WI38 (cell line): Measurements from ENCODE around the gene PCNA.

Experiments used
- H3K4me3 ChIP-seq: 2 replicates; pipeline ENCODE4 v1.5.1; 2011; ENCODE audit warnings: low read depth, mild to moderate bottlenecking, control low read depth, low read length
- TF ChIP-seq, protein P1 (sequence below): IDR thresholded peaks from 2 replicates; pipeline ENCODE4 v1.5.1; 2012; ENCODE audit warnings: low read depth, mild to moderate bottlenecking, control low read depth, low read length

PCNA gene

DNA sequence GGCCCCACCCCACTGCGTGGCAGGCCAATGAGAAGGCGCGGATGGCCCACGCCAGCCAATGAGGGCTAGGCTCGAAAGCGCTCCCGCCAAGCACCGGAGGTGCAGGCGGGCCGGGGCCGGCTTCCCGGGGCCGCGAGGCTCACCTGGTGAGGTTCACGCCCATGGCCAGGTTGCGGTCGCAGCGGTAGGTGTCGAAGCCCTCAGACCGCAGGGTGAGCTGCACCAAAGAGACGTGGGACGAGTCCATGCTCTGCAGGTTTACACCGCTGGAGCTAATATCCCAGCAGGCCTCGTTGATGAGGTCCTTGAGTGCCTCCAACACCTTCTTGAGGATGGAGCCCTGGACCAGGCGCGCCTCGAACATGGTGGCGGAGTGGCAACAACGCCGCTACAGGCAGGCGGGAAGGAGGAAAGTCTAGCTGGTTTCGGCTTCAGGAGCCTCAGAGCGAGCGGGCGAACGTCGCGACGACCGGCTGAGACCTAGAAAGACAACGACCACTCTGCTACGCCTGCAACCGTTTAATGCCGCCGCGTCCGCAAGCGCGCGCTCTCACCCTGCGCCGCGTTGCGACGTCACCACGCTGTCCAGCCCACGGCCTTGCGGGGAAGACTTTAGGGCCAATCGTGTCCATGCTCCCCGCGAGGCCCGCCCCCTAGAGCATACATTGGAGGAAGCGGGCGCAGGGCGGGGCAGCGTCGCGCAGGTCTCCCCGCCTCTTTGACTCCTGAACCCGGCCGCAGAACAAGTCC, at the start of gene PCNA:
Gene PCNA (minus strand): TSS at position 524 of the 750 bp plus-strand sequence. CDS start 160 bp downstream, at position 364.
- H3K4me3 ChIP-seq: peak within 1 kb of the TSS; percentile 71
- TF ChIP-seq, protein P1, sequence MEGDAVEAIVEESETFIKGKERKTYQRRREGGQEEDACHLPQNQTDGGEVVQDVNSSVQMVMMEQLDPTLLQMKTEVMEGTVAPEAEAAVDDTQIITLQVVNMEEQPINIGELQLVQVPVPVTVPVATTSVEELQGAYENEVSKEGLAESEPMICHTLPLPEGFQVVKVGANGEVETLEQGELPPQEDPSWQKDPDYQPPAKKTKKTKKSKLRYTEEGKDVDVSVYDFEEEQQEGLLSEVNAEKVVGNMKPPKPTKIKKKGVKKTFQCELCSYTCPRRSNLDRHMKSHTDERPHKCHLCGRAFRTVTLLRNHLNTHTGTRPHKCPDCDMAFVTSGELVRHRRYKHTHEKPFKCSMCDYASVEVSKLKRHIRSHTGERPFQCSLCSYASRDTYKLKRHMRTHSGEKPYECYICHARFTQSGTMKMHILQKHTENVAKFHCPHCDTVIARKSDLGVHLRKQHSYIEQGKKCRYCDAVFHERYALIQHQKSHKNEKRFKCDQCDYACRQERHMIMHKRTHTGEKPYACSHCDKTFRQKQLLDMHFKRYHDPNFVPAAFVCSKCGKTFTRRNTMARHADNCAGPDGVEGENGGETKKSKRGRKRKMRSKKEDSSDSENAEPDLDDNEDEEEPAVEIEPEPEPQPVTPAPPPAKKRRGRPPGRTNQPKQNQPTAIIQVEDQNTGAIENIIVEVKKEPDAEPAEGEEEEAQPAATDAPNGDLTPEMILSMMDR: no peak

DNA sequence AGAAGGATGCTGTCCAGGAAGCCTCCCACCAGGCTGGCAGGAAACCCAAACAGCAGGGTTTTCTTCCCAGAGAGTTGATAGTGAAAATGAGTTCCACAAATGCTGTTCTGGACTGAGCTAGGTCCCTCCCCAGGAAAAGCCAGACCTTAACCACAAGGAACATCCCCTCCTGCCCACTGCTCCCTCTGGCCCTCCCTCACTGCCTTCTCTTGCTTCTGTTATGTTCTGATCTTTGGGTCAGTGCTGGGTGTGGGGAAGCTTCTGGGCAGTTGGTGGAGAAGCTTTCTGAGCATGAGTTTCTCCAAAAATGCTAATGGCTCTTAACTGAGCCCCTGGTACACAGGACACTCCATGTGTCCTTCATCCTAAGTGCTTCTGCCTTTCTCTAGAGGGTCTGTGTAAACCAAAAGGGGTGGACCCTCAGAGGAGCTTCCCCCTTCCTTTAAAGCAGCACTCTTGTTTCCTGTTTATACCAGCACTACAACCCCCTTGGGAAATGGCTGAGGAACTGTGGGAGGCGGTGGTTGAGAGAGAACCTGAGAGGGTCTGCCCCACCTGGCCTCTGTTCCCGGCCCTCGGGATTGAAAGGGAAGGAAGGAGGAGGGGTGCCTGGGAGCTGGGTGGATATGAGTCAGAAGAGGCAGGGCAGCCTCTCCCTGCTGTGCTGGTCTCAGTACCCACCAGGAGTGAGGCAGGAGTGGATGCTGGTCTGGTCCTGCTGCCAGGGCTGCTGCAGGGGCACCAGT, 49.1 kb upstream of the PCNA start:
- TF ChIP-seq, protein P1: no peak
- no peak overlapping the region for H3K4me3 ChIP-seq

DNA sequence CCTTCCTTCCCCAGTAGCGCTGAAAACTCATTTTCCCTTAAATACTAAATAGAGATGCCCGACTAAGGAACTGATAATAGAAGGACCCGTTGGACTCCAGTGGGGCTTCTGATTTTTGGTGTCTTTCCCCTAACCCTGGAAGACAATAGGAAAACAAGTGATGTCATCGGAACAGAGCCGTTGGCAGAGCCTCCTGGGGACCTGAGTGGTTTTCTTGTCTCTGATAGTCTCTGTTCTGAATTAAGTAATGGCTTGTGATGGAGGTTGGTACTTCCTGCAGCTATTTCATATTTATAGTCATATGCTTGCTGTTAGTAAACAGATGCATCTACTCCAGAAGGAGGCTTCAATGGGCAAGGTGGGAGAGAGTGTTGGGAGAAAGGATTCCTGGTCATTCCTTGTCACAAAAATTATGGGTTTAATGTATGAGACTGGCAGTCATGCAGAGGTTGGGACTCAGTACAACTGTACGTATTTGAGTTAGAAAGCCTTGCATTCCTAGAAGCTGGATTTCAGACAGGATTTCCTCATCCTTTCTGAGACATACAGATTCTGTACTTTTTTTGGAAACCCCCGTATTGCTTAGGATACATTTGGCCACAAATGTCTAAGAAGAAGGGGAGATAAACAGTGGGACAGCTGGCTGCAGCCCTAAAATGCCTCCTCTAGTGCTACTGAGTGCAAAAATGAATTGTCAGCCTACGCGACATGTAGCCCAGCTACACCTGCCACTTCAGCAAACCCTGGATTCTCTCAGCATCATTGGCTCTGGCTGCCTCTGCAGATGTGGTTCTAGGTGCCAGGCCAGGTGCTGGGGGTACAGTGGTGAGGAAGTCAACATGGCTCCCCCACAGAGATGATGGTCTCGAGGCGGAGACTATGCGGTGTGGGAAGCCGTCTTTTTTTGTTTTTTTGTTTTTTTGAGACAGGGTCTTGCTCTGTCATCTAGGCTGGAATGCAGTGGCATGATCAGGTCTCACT, 45.2 kb upstream of the PCNA start:
- TF ChIP-seq, protein P1: no peak
- no peak overlapping the region for H3K4me3 ChIP-seq

DNA sequence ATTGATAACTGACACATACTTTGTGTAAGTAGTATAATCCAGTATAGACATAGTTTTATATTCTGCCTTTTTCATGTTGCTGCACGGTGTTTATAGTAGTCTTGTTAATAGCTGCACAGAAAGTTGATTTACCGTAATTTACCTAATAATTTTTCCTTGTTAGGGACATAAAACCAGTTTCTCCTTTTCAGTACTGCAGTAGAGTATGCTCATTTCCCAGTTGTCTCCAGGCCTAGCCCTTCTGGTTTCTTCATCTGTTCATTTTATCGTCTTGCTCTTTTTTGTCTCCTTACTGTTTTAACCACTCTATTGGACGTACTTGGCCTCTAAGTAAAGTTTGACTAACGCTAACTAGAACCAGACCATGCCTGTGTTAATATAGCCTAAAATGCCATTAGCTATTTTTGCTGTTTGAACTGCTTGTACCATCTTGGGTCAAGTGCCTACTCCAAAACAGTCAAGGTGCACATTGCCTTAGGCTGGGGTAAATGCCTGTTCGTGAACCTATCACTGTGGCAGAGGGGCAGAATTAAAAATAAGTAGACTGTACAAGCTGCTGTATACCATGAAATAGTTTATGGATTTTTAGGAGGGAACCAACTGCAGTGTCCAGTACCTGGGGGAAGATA, 41.9 kb upstream of the PCNA start:
- TF ChIP-seq, protein P1: no peak
- no peak overlapping the region for H3K4me3 ChIP-seq

DNA sequence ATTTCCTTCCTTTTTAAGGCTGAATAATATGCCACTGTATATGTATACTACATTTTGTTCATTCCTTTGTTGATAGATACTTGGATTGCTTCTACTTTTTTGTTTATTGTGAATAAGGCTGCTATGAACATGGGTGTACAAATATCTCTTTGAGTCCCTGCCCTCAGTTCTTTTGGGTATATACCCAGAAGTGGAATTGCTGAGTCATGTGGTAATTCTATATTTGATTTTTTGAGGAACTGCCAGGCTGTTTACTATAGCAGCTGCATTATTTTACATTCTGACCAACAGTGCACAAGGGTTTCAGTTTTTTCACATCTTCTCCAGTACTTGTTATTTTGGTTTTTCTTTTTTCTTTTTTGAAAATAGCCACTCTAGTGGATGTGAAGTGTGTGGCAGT, 41.1 kb upstream of the PCNA start:
- no peak overlapping the region for H3K4me3 ChIP-seq
- TF ChIP-seq, protein P1: no peak

DNA sequence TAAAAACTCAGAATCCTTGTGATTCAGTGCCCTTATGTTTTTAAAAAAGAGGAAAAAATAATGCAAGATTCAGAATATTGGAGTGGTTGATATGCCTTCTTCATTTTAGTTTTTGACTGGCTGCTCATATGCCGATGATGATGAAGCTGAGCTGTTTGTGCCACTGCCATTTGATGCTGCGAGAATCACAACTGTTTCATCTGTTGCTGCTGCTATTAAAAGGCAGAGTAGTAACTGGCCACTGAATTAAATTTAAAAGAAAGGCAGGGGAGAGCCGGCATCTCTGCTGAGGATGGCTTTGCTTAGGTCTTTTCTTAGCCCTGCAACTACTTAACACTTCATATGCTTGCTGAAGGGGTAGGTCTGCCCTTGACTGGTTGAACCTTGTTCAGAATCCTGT, 40.2 kb upstream of the PCNA start:
- no peak overlapping the region for H3K4me3 ChIP-seq
- TF ChIP-seq, protein P1: no peak
